D721Med (cell line): ENCODE measurements around the gene MAPKAP1.

ENCODE experiments used
- DNase-seq: peaks from one replicate; pipeline ENCODE4 v3.0.0; 2011; ENCODE audit warnings: low spot score; ENCODE audit not compliant: insufficient read length
- FAIRE-seq: peaks from 2 replicates; lab custom pipeline; 2011; peaks lifted over from hg19 to GRCh38; lab: Jason Lieb, UNC
- CTCF ChIP-seq: IDR thresholded peaks from 2 replicates; pipeline ENCODE4 v1.5.1; 2012; ENCODE audit warnings: mild to moderate bottlenecking, control low read depth; ENCODE audit not compliant: insufficient read depth; ENCODE audit errors: missing control alignments

MAPKAP1 gene

GRCh38 chr9:125511789-125512660 is 195.0 kb downstream of the MAPKAP1 start:
- no peak for TF ChIP-seq CTCF
- FAIRE-seq (no peak), DNase-seq (no peak)

- DNase-seq = no peak
- no peak for TF ChIP-seq CTCF
- no peak for FAIRE-seq
Observed at GRCh38 chr9:125510980-125511379, 196.0 kb downstream of the MAPKAP1 start.

- TF ChIP-seq CTCF = no peak
- FAIRE-seq (peak; percentile 68), DNase-seq (peak; percentile 49)
Observed at GRCh38 chr9:125509476-125509875, 197.5 kb downstream of the MAPKAP1 start.

- DNase-seq = no peak
- no peak for TF ChIP-seq CTCF
- no peak for FAIRE-seq
Observed at GRCh38 chr9:125508249-125508648, 198.8 kb downstream of the MAPKAP1 start.

- DNase-seq (no peak), FAIRE-seq (no peak)
- TF ChIP-seq CTCF = no peak
Observed at GRCh38 chr9:125507226-125507625, 199.8 kb downstream of the MAPKAP1 start.

GRCh38 chr9:125505988-125506438 is 201.0 kb downstream of the MAPKAP1 start:
- no peak for FAIRE-seq
- no peak for DNase-seq
- TF ChIP-seq CTCF = no peak

GRCh38 chr9:125504616-125505015 is 202.4 kb downstream of the MAPKAP1 start:
- DNase-seq = no peak
- no peak for FAIRE-seq
- no peak for TF ChIP-seq CTCF
